Measurements from ENCODE around the gene MAGI2. TPM values are rescaled to one million over a fixed set of nuclear protein-coding genes. Genes with fewer than 3 reads are reported as not detected.

The MAGI2 gene
- total RNA-seq, 1 donor from 2014 or later = 11.4 TPM

DNA sequence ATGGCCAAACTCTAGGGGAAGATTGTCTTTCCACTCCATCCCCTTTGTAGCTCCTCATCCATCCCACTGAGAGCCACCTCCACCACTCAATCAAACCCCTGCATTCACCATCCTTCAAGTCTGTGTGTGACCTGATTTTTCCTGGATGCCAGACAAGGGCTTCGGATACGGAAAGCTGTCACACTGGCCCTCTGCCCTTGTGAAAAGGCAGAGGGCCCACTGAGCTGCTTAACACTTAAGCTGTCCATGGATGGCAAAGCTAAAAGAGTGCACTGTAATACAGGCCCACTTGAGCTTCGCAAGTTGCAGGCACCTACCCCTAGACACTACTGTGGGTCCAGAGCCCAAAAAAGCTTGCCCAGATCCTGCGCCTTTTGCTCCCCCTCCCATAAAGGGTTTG lies 237.2 kb downstream of the MAGI2 start:
- TF ChIP-seq, protein P1, sequence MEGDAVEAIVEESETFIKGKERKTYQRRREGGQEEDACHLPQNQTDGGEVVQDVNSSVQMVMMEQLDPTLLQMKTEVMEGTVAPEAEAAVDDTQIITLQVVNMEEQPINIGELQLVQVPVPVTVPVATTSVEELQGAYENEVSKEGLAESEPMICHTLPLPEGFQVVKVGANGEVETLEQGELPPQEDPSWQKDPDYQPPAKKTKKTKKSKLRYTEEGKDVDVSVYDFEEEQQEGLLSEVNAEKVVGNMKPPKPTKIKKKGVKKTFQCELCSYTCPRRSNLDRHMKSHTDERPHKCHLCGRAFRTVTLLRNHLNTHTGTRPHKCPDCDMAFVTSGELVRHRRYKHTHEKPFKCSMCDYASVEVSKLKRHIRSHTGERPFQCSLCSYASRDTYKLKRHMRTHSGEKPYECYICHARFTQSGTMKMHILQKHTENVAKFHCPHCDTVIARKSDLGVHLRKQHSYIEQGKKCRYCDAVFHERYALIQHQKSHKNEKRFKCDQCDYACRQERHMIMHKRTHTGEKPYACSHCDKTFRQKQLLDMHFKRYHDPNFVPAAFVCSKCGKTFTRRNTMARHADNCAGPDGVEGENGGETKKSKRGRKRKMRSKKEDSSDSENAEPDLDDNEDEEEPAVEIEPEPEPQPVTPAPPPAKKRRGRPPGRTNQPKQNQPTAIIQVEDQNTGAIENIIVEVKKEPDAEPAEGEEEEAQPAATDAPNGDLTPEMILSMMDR (IDR thresholded peaks at IDR 0.05; ENCODE audit: unreplicated experiment) = no peak

DNA sequence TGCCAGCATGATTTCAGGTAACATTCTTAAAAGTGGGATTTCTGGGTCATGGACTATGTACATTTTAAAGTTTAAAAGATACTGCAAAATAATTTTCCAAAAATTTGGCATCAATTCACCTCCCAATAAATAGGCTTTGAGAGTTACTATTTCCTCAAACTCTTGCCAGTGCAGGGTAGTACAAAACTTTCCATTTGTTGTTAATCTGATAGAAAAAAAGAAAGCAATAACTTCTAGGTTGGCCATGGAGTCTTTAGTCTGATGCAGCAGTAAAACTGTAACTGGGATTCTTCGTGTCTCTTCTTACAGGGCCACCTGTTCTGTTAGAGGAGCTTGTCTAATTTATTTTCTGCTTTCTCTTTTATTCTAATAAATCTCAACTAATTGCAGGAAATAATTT lies 241.1 kb downstream of the MAGI2 start:
- H3K27me3 Mint-ChIP-seq = no peaks in the 10 kb centered on the region
- H3K27ac Mint-ChIP-seq = no peak overlapping the region
- no peaks in the 10 kb centered on the region for H3K9me3 Mint-ChIP-seq (ENCODE audit: low read depth)
- H3K36me3 Mint-ChIP-seq (ENCODE audit: insufficient read depth) = no peaks in the 10 kb centered on the region
- TF ChIP-seq, protein P1 (IDR thresholded peaks at IDR 0.05; ENCODE audit: unreplicated experiment) = no peak
- no peak overlapping the region for H3K4me3 Mint-ChIP-seq (ENCODE audit: low read depth)
- no peak for DNase-seq (ENCODE audit: low spot score, unreplicated experiment)
- peaks cover 15% of the 10 kb centered on the region for H3K4me1 Mint-ChIP-seq (ENCODE audit: low read depth)

More for the DNA sequence above, 237.2 kb downstream of the MAGI2 start:
- Mint-ChIP-seq H3K27me3 (no peaks in the 10 kb centered on the region), H3K4me3 (ENCODE audit: low read depth) (no peak overlapping the region), H3K4me1 (ENCODE audit: low read depth) (peaks cover 17% of the 10 kb centered on the region), H3K36me3 (ENCODE audit: insufficient read depth) (no peaks in the 10 kb centered on the region), H3K9me3 (ENCODE audit: low read depth) (no peaks in the 10 kb centered on the region), H3K27ac (no peak overlapping the region)
- no peak for DNase-seq (ENCODE audit: low spot score, unreplicated experiment)

DNA sequence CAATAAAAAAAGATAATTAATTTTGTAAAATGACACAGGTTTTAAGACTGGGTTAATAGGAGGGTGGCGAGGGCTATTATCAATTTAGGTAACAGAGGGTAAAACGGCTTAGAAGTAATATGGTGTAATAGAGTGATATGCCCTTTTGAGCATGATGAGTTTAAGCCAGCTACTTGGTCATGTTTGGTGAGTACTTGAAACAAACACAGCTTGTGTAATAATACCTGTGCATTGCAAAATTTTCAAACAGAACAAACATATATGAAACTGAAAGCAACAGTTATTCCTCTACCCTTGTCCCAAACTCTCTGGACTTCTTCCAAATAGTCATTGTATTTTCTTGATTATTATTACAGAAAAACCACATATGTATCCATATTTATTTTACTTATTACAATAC lies 241.7 kb downstream of the MAGI2 start:
- Mint-ChIP-seq H3K27ac (no peak overlapping the region), H3K9me3 (ENCODE audit: low read depth) (no peaks in the 10 kb centered on the region), H3K27me3 (no peaks in the 10 kb centered on the region), H3K4me1 (ENCODE audit: low read depth) (peaks cover 13% of the 10 kb centered on the region), H3K4me3 (ENCODE audit: low read depth) (no peak overlapping the region), H3K36me3 (ENCODE audit: insufficient read depth) (no peaks in the 10 kb centered on the region)
- TF ChIP-seq, protein P1 (IDR thresholded peaks at IDR 0.05; ENCODE audit: unreplicated experiment) = no peak
- no peak for DNase-seq (ENCODE audit: low spot score, unreplicated experiment)

DNA sequence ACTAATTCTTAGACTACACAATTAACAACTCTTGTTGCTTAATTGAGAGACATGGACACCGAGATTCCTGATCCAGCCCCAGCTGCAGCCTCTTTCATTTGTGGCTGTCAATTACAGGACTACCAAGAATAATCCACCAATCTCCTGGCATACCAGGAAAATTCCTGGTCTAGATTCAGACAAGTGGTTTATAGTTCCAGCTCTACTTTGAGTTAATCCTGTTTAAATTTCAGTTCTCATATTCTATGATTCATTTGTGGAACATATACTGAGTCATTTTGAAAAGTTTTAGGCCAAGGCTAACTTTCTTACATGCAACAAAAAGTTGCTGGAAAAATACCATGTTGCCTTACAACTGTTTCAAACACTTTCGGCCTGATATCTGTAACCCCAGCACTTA lies 253.5 kb downstream of the MAGI2 start:
- no peaks in the 10 kb centered on the region for H3K27me3 Mint-ChIP-seq
- no peaks in the 10 kb centered on the region for H3K36me3 Mint-ChIP-seq (ENCODE audit: insufficient read depth)
- TF ChIP-seq, protein P1 (IDR thresholded peaks at IDR 0.05; ENCODE audit: unreplicated experiment) = no peak
- H3K4me3 Mint-ChIP-seq (ENCODE audit: low read depth) = no peak overlapping the region
- no peak for DNase-seq (ENCODE audit: low spot score, unreplicated experiment)
- no peaks in the 10 kb centered on the region for H3K4me1 Mint-ChIP-seq (ENCODE audit: low read depth)
- H3K9me3 Mint-ChIP-seq (ENCODE audit: low read depth) = no peaks in the 10 kb centered on the region
- H3K27ac Mint-ChIP-seq = no peak overlapping the region

DNA sequence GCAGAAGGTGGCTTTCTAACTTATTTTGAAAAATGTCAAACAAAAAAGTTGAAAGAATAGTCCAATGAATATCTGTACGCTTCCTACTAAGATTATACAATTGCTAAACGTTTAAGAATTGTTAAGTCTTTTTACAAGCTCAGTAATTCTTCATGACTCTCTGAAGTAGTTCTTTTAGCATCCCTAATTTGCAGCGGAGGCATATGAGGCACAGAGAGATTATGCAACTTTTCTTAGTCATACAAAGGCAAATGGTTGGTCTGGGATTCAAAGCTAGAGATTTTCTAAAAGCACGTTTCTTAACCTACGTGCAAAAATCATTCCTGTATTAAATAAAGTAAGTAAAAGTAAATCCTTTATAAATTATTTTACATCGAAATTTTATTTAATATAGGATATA lies 254.2 kb downstream of the MAGI2 start:
- no peak for DNase-seq (ENCODE audit: low spot score, unreplicated experiment)
- Mint-ChIP-seq H3K36me3 (ENCODE audit: insufficient read depth) (no peaks in the 10 kb centered on the region), H3K27me3 (no peaks in the 10 kb centered on the region), H3K4me3 (ENCODE audit: low read depth) (no peak overlapping the region), H3K4me1 (ENCODE audit: low read depth) (no peaks in the 10 kb centered on the region), H3K27ac (no peak overlapping the region), H3K9me3 (ENCODE audit: low read depth) (no peaks in the 10 kb centered on the region)
- TF ChIP-seq, protein P1 (IDR thresholded peaks at IDR 0.05; ENCODE audit: unreplicated experiment) = no peak
